Measurements from ENCODE around the gene SH2D7. TPM values are rescaled to one million over a fixed set of nuclear protein-coding genes. Genes with fewer than 3 reads are reported as not detected.

Gene SH2D7
- total RNA-seq, 1 experiment from 2014 or later = not detected

DNA sequence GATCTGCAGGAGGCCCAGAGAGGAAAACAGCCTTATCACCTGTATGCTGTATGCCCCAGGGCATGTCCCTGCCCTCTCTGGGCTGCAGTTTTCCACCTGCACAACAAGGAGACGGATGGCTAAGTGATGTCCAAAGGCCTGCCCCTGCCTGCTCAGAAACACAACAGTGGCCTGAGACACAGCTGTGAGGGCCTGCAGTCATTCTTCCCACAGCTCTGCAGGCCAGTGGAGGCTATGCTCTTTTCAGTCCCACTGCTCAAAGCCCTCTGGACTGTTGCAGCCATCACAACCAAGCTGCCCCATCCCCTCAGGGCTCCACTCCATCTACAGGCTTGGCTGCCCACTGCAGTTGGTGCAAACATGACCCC, 9.6 kb upstream of the SH2D7 start:
- TF ChIP-seq NFATC4 (CRISPR knock-in tag; IDR thresholded peaks at IDR 0.05) = no peak

DNA sequence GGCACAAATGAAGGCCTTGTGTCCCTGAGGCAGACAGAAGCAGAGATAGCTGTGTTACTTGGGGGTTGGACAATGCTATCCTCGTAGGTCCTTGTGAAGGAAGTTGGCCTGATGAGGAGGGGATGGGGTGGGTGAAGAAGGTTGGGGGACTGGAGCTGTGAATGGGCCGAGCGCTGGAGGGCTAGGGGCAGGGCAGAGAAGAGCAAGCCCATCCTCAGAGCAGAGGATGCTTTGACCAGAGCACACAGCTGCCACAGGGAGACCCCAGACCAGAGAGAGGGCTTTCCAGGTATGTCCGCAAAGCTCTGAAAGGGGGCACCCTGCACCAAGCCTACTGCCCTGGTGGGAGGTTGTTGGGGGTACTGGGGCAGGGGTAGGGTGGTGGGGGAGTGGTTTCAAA, 9.2 kb upstream of the SH2D7 start:
- Mint-ChIP-seq H3K27me3 (ENCODE audit: low read depth) (peaks cover 10% of the 10 kb centered on the region), H3K4me3 (no peak overlapping the region), H3K9me3 (no peaks in the 10 kb centered on the region), H3K36me3 (no peaks in the 10 kb centered on the region), H3K4me1 (no peaks in the 10 kb centered on the region), H3K27ac (no peak overlapping the region)
- no peak; the same call in 1 of the 2 replicates for ATAC-seq
- TF ChIP-seq, protein P1, sequence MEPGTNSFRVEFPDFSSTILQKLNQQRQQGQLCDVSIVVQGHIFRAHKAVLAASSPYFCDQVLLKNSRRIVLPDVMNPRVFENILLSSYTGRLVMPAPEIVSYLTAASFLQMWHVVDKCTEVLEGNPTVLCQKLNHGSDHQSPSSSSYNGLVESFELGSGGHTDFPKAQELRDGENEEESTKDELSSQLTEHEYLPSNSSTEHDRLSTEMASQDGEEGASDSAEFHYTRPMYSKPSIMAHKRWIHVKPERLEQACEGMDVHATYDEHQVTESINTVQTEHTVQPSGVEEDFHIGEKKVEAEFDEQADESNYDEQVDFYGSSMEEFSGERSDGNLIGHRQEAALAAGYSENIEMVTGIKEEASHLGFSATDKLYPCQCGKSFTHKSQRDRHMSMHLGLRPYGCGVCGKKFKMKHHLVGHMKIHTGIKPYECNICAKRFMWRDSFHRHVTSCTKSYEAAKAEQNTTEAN (CRISPR knock-in tag; IDR thresholded peaks at IDR 0.05) = no peak
- TF ChIP-seq, protein P2, sequence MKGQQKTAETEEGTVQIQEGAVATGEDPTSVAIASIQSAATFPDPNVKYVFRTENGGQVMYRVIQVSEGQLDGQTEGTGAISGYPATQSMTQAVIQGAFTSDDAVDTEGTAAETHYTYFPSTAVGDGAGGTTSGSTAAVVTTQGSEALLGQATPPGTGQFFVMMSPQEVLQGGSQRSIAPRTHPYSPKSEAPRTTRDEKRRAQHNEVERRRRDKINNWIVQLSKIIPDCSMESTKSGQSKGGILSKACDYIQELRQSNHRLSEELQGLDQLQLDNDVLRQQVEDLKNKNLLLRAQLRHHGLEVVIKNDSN (CRISPR knock-in tag; IDR thresholded peaks at IDR 0.05) = no peak
- TF ChIP-seq, protein P3, sequence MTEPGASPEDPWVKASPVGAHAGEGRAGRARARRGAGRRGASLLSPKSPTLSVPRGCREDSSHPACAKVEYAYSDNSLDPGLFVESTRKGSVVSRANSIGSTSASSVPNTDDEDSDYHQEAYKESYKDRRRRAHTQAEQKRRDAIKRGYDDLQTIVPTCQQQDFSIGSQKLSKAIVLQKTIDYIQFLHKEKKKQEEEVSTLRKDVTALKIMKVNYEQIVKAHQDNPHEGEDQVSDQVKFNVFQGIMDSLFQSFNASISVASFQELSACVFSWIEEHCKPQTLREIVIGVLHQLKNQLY (CRISPR knock-in tag; IDR thresholded peaks at IDR 0.05) = no peak
- no peak for TF ChIP-seq ZBTB21 (CRISPR knock-in tag; IDR thresholded peaks at IDR 0.05; ENCODE audit: borderline replicate concordance)
- TF ChIP-seq, protein P4, sequence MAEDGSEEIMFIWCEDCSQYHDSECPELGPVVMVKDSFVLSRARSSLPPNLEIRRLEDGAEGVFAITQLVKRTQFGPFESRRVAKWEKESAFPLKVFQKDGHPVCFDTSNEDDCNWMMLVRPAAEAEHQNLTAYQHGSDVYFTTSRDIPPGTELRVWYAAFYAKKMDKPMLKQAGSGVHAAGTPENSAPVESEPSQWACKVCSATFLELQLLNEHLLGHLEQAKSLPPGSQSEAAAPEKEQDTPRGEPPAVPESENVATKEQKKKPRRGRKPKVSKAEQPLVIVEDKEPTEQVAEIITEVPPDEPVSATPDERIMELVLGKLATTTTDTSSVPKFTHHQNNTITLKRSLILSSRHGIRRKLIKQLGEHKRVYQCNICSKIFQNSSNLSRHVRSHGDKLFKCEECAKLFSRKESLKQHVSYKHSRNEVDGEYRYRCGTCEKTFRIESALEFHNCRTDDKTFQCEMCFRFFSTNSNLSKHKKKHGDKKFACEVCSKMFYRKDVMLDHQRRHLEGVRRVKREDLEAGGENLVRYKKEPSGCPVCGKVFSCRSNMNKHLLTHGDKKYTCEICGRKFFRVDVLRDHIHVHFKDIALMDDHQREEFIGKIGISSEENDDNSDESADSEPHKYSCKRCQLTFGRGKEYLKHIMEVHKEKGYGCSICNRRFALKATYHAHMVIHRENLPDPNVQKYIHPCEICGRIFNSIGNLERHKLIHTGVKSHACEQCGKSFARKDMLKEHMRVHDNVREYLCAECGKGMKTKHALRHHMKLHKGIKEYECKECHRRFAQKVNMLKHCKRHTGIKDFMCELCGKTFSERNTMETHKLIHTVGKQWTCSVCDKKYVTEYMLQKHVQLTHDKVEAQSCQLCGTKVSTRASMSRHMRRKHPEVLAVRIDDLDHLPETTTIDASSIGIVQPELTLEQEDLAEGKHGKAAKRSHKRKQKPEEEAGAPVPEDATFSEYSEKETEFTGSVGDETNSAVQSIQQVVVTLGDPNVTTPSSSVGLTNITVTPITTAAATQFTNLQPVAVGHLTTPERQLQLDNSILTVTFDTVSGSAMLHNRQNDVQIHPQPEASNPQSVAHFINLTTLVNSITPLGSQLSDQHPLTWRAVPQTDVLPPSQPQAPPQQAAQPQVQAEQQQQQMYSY (CRISPR knock-in tag; IDR thresholded peaks at IDR 0.05) = no peak
- TF ChIP-seq, protein P5, sequence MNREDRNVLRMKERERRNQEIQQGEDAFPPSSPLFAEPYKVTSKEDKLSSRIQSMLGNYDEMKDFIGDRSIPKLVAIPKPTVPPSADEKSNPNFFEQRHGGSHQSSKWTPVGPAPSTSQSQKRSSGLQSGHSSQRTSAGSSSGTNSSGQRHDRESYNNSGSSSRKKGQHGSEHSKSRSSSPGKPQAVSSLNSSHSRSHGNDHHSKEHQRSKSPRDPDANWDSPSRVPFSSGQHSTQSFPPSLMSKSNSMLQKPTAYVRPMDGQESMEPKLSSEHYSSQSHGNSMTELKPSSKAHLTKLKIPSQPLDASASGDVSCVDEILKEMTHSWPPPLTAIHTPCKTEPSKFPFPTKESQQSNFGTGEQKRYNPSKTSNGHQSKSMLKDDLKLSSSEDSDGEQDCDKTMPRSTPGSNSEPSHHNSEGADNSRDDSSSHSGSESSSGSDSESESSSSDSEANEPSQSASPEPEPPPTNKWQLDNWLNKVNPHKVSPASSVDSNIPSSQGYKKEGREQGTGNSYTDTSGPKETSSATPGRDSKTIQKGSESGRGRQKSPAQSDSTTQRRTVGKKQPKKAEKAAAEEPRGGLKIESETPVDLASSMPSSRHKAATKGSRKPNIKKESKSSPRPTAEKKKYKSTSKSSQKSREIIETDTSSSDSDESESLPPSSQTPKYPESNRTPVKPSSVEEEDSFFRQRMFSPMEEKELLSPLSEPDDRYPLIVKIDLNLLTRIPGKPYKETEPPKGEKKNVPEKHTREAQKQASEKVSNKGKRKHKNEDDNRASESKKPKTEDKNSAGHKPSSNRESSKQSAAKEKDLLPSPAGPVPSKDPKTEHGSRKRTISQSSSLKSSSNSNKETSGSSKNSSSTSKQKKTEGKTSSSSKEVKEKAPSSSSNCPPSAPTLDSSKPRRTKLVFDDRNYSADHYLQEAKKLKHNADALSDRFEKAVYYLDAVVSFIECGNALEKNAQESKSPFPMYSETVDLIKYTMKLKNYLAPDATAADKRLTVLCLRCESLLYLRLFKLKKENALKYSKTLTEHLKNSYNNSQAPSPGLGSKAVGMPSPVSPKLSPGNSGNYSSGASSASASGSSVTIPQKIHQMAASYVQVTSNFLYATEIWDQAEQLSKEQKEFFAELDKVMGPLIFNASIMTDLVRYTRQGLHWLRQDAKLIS (CRISPR knock-in tag; IDR thresholded peaks at IDR 0.05; ENCODE audit: borderline replicate concordance) = no peak
- TF ChIP-seq ZNF263 (CRISPR knock-in tag; IDR thresholded peaks at IDR 0.05; ENCODE audit: low read depth) = no peak
- no peak for TF ChIP-seq SMAD3 (CRISPR knock-in tag; IDR thresholded peaks at IDR 0.05; ENCODE audit: borderline replicate concordance)
- no peak for TF ChIP-seq NR2C2 (CRISPR knock-in tag; IDR thresholded peaks at IDR 0.05)
- no peak for TF ChIP-seq SOX15 (CRISPR knock-in tag; IDR thresholded peaks at IDR 0.05)
- no peak for TF ChIP-seq ESRRA (CRISPR knock-in tag; IDR thresholded peaks at IDR 0.05; ENCODE audit: borderline replicate concordance)
- TF ChIP-seq TP53 (CRISPR knock-in tag; IDR thresholded peaks at IDR 0.05) = no peak
- TF ChIP-seq, protein P6, sequence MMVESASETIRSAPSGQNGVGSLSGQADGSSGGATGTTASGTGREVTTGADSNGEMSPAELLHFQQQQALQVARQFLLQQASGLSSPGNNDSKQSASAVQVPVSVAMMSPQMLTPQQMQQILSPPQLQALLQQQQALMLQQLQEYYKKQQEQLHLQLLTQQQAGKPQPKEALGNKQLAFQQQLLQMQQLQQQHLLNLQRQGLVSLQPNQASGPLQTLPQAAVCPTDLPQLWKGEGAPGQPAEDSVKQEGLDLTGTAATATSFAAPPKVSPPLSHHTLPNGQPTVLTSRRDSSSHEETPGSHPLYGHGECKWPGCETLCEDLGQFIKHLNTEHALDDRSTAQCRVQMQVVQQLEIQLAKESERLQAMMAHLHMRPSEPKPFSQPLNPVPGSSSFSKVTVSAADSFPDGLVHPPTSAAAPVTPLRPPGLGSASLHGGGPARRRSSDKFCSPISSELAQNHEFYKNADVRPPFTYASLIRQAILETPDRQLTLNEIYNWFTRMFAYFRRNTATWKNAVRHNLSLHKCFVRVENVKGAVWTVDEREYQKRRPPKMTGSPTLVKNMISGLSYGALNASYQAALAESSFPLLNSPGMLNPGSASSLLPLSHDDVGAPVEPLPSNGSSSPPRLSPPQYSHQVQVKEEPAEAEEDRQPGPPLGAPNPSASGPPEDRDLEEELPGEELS (CRISPR knock-in tag; IDR thresholded peaks at IDR 0.05) = no peak
- TF ChIP-seq PRRX2 (CRISPR knock-in tag; IDR thresholded peaks at IDR 0.05) = no peak
- no peak for TF ChIP-seq FOXJ3 (CRISPR knock-in tag; IDR thresholded peaks at IDR 0.05; ENCODE audit: borderline replicate concordance)
- TF ChIP-seq, protein P7, sequence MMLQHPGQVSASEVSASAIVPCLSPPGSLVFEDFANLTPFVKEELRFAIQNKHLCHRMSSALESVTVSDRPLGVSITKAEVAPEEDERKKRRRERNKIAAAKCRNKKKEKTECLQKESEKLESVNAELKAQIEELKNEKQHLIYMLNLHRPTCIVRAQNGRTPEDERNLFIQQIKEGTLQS (CRISPR knock-in tag; conservative IDR thresholded peaks at IDR 0.05) = no peak
- TF ChIP-seq CREB1 (CRISPR knock-in tag; IDR thresholded peaks at IDR 0.05) = no peak
- POLR2A ChIA-PET = no interaction called here
- no peak for DNase-seq (ENCODE audit: low spot score)
- CTCF ChIA-PET = interaction anchor here (0.7 to 2.9 kb wide), 2 partner anchors 25 to 183 kb away, joined by 3 to 8 read pairs; no protein-coding TSS in a partner anchor

More for the DNA sequence above, 9.6 kb upstream of the SH2D7 start:
- Mint-ChIP-seq H3K9me3 (no peaks in the 10 kb centered on the region), H3K27ac (no peak overlapping the region), H3K4me3 (no peak overlapping the region), H3K27me3 (ENCODE audit: low read depth) (peaks cover 7% of the 10 kb centered on the region), H3K36me3 (no peaks in the 10 kb centered on the region), H3K4me1 (no peaks in the 10 kb centered on the region)
- POLR2A ChIA-PET = no interaction called here
- DNase-seq (ENCODE audit: low spot score) (no peak), ATAC-seq (no peak)
- CTCF ChIA-PET = interaction anchor here (0.7 to 2.9 kb wide), 2 partner anchors 26 to 183 kb away, joined by 3 to 8 read pairs; no protein-coding TSS in a partner anchor
